ENCODE data around the gene KLHL28.
"Not testable (repeated sequence)": the region's sequence is repeated elsewhere in the genome, so short reads cannot be mapped to it uniquely, and the experiment has no call there.

Gene KLHL28

GRCh38 chr14:44897041-44897844, 64.5 kb downstream of the KLHL28 start:
- in situ Hi-C loops (cut with HindIII; ENCODE audit: low sequenced_read_pairs), result no loop called here

GRCh38 chr14:44896275-44897040, 65.3 kb downstream of the KLHL28 start:
- in situ Hi-C loops (cut with HindIII; ENCODE audit: low sequenced_read_pairs), result no loop called here
- H3K4me3 ChIP-seq (ENCODE audit: low read depth, low read length), result no peak overlapping the region
- TF ChIP-seq CTCF (IDR thresholded peaks at IDR 0.05; ENCODE audit: low read depth, low read length, missing control alignments), result no peak
- no peak for DNase-seq (ENCODE audit: low read depth)

More at GRCh38 chr14:44897041-44897844, 64.5 kb downstream of the KLHL28 start:
- DNase-seq (ENCODE audit: low read depth), result peak; percentile 93
- peak overlapping the region; percentile 75 for H3K4me3 ChIP-seq (ENCODE audit: low read depth, low read length)
- no peak for TF ChIP-seq CTCF (IDR thresholded peaks at IDR 0.05; ENCODE audit: low read depth, low read length, missing control alignments)

GRCh38 chr14:44895716-44896115, 66.0 kb downstream of the KLHL28 start:
- no peak overlapping the region for H3K4me3 ChIP-seq (ENCODE audit: low read depth, low read length)
- DNase-seq (ENCODE audit: low read depth), result no peak
- in situ Hi-C loops (cut with HindIII; ENCODE audit: low sequenced_read_pairs), result no loop called here
- no peak for TF ChIP-seq CTCF (IDR thresholded peaks at IDR 0.05; ENCODE audit: low read depth, low read length, missing control alignments)

GRCh38 chr14:44893535-44893934, 68.2 kb downstream of the KLHL28 start:
- DNase-seq (ENCODE audit: low read depth), result no peak
- in situ Hi-C loops (cut with HindIII; ENCODE audit: low sequenced_read_pairs), result no loop called here
- no peak for TF ChIP-seq CTCF (IDR thresholded peaks at IDR 0.05; ENCODE audit: low read depth, low read length, missing control alignments)
- no peak overlapping the region for H3K4me3 ChIP-seq (ENCODE audit: low read depth, low read length)

GRCh38 chr14:44891726-44892372, 69.9 kb downstream of the KLHL28 start:
- H3K4me3 ChIP-seq (ENCODE audit: low read depth, low read length); DNase-seq (ENCODE audit: low read depth); in situ Hi-C loops (cut with HindIII; ENCODE audit: low sequenced_read_pairs): not testable (repeated sequence)

GRCh38 chr14:44889595-44890471, 71.9 kb downstream of the KLHL28 start:
- in situ Hi-C loops (cut with HindIII; ENCODE audit: low sequenced_read_pairs), result no loop called here
- DNase-seq (ENCODE audit: low read depth), result no peak
- no peak overlapping the region for H3K4me3 ChIP-seq (ENCODE audit: low read depth, low read length)
- no peak for TF ChIP-seq CTCF (IDR thresholded peaks at IDR 0.05; ENCODE audit: low read depth, low read length, missing control alignments)
